SK-N-SH treated with all-trans-retinoic acid at 6 μM for 48 hours (cell line): Measurements from ENCODE around the gene RPAP3.

ENCODE experiments used
- ATAC-seq: fragments of 200-7000 bp; cut with Tn5 transposase; 3 replicates; pipeline ENCODE4 v1.9.1; 2020; ENCODE audit warnings: mild to moderate bottlenecking, moderate library complexity
- ARNTL ChIP-seq: fragments of 450-650 bp; formaldehyde crosslinking; IDR thresholded peaks from 2 replicates; pipeline ENCODE4 v1.5.0; 2020; ENCODE audit warnings: low read depth, mild to moderate bottlenecking, moderate library complexity, borderline replicate concordance
- BACH2 ChIP-seq: fragments of 250-450 bp; sonication (Bioruptor Pico); IDR thresholded peaks from 2 replicates; pipeline ENCODE4 v1.9.0; 2021; ENCODE audit warnings: mild to moderate bottlenecking, borderline replicate concordance
- CREB5 ChIP-seq: fragments of 250-450 bp; sonication (Bioruptor Pico); IDR thresholded peaks from 2 replicates; pipeline ENCODE4 v1.5.1; 2020; ENCODE audit warnings: low read depth, mild to moderate bottlenecking, moderate library complexity
- CSDC2 ChIP-seq: fragments of 250-450 bp; sonication (Bioruptor Pico); IDR thresholded peaks from 2 replicates; pipeline ENCODE4 v1.5.0; 2020; ENCODE audit warnings: mild to moderate bottlenecking, moderate library complexity
- CSRNP3 ChIP-seq: fragments of 250-450 bp; sonication (Bioruptor Pico); IDR thresholded peaks from 2 replicates; pipeline ENCODE4 v1.5.1; 2021; ENCODE audit warnings: mild to moderate bottlenecking, moderate library complexity
- ESRRG ChIP-seq: fragments of 250-450 bp; sonication (Bioruptor Pico); IDR thresholded peaks from 2 replicates; pipeline ENCODE4 v1.6.1; 2021; ENCODE audit warnings: mild to moderate bottlenecking
- GLIS3 ChIP-seq: fragments of 250-450 bp; sonication (Bioruptor Pico); IDR thresholded peaks from 2 replicates; pipeline ENCODE4 v1.5.0; 2020; ENCODE audit warnings: mild to moderate bottlenecking, moderate library complexity
- ISL1 ChIP-seq: fragments of 250-450 bp; sonication (Bioruptor Pico); IDR thresholded peaks from 2 replicates; pipeline ENCODE4 v2.1.2; 2022; ENCODE audit warnings: mild to moderate bottlenecking, moderate library complexity
- OSR1 ChIP-seq: fragments of 250-450 bp; sonication (Bioruptor Pico); IDR thresholded peaks from 2 replicates; pipeline ENCODE4 v1.8.0; 2022; ENCODE audit warnings: moderate library complexity, mild to moderate bottlenecking, inconsistent platforms
- PATZ1 ChIP-seq: fragments of 250-450 bp; sonication (Bioruptor Pico); IDR thresholded peaks from 2 replicates; pipeline ENCODE4 v1.8.0; 2020; ENCODE audit warnings: mild to moderate bottlenecking, moderate library complexity, borderline replicate concordance
- POU6F1 ChIP-seq: fragments of 250-450 bp; sonication (Bioruptor Pico); IDR thresholded peaks from 2 replicates; pipeline ENCODE4 v1.8.0; 2021; ENCODE audit warnings: low read depth, mild to moderate bottlenecking, moderate library complexity, borderline replicate concordance
- RARB ChIP-seq: fragments of 250-450 bp; sonication (Bioruptor Pico); IDR thresholded peaks from 2 replicates; pipeline ENCODE4 v1.8.0; 2021; ENCODE audit warnings: mild to moderate bottlenecking, moderate library complexity
- SNAI2 ChIP-seq: fragments of 250-450 bp; sonication (Bioruptor Pico); IDR thresholded peaks from 2 replicates; pipeline ENCODE4 v1.5.0; 2020; ENCODE audit warnings: mild to moderate bottlenecking, moderate library complexity
- TCF4 ChIP-seq: fragments of 250-450 bp; sonication (Bioruptor Pico); IDR thresholded peaks from 2 replicates; pipeline ENCODE4 v1.8.0; 2021; ENCODE audit warnings: mild to moderate bottlenecking, moderate library complexity, borderline replicate concordance
- TOX ChIP-seq: fragments of 250-450 bp; sonication (Bioruptor Pico); IDR thresholded peaks from 2 replicates; pipeline ENCODE4 v1.8.0; 2021; ENCODE audit warnings: mild to moderate bottlenecking, moderate library complexity, borderline replicate concordance
- TSHZ2 ChIP-seq: fragments of 250-450 bp; sonication (Bioruptor Pico); IDR thresholded peaks from 2 replicates; pipeline ENCODE4 v1.5.0; 2020; ENCODE audit warnings: mild to moderate bottlenecking, moderate library complexity
- ZC3H10 ChIP-seq: fragments of 250-450 bp; sonication (Bioruptor Pico); IDR thresholded peaks from 2 replicates; pipeline ENCODE4 v1.5.1; 2021; ENCODE audit warnings: mild to moderate bottlenecking, moderate library complexity
- ZFP3 ChIP-seq: fragments of 250-450 bp; sonication (Bioruptor Pico); IDR thresholded peaks from 2 replicates; pipeline ENCODE4 v1.5.0; 2020; ENCODE audit warnings: mild to moderate bottlenecking, moderate library complexity
- ZFP30 ChIP-seq: fragments of 450-650 bp; formaldehyde crosslinking; IDR thresholded peaks from 2 replicates; pipeline ENCODE4 v1.5.0; 2022; ENCODE audit warnings: mild to moderate bottlenecking, moderate library complexity
- ZNF565 ChIP-seq: fragments of 450-650 bp; formaldehyde crosslinking; conservative IDR thresholded peaks from 2 replicates; pipeline ENCODE4 v1.5.0; 2020; ENCODE audit warnings: low read depth, mild to moderate bottlenecking, moderate library complexity
- ZNF70 ChIP-seq: fragments of 450-650 bp; formaldehyde crosslinking; IDR thresholded peaks from 2 replicates; pipeline ENCODE4 v1.5.0; 2020; ENCODE audit warnings: mild to moderate bottlenecking, moderate library complexity
- ZNF8 ChIP-seq: fragments of 450-650 bp; formaldehyde crosslinking; IDR thresholded peaks from 2 replicates; pipeline ENCODE4 v1.5.0; 2020; ENCODE audit warnings: mild to moderate bottlenecking, moderate library complexity

The RPAP3 gene

GRCh38 chr12:47710278-47710677 is 4.4 kb upstream of the RPAP3 start:
- no peak for TF ChIP-seq ARNTL (CRISPR knock-in tag)
- TF ChIP-seq TOX (CRISPR knock-in tag), result no peak
- TF ChIP-seq GLIS3 (CRISPR knock-in tag), result no peak
- TF ChIP-seq CSDC2 (CRISPR knock-in tag), result no peak
- no peak for TF ChIP-seq ZNF8 (CRISPR knock-in tag)
- TF ChIP-seq SNAI2 (CRISPR knock-in tag), result no peak
- TF ChIP-seq ZC3H10 (CRISPR knock-in tag), result no peak
- no peak for TF ChIP-seq RARB (CRISPR knock-in tag)
- TF ChIP-seq CREB5 (CRISPR knock-in tag), result no peak
- TF ChIP-seq TCF4 (CRISPR knock-in tag), result no peak
- no peak for TF ChIP-seq OSR1 (CRISPR knock-in tag)
- TF ChIP-seq ISL1 (CRISPR knock-in tag), result no peak
- no peak for TF ChIP-seq TSHZ2
- no peak for TF ChIP-seq ZNF565 (CRISPR knock-in tag)
- TF ChIP-seq ZFP3, result no peak
- ATAC-seq, result no peak

GRCh38 chr12:47709671-47710070 is 3.8 kb upstream of the RPAP3 start:
- TF ChIP-seq POU6F1 (no peak), GLIS3 (CRISPR knock-in tag) (no peak), ZNF565 (CRISPR knock-in tag) (no peak), BACH2 (CRISPR knock-in tag) (no peak), CSRNP3 (CRISPR knock-in tag) (no peak), CREB5 (CRISPR knock-in tag) (no peak), SNAI2 (CRISPR knock-in tag) (no peak), RARB (CRISPR knock-in tag) (no peak), TOX (CRISPR knock-in tag) (no peak), ZFP30 (CRISPR knock-in tag) (no peak), OSR1 (CRISPR knock-in tag) (no peak), ESRRG (CRISPR knock-in tag) (no peak), ZNF8 (CRISPR knock-in tag) (no peak), ZC3H10 (CRISPR knock-in tag) (no peak), ZNF70 (CRISPR knock-in tag) (no peak), TCF4 (CRISPR knock-in tag) (no peak), ARNTL (CRISPR knock-in tag) (no peak), CSDC2 (CRISPR knock-in tag) (no peak), PATZ1 (CRISPR knock-in tag) (no peak)
- ATAC-seq, result no peak
